ENCODE data around the gene SGSM1.
A peak's percentile ranks its signal among the peaks of the same experiment; 100 is the strongest.
"Not testable (repeated sequence)": the region's sequence is repeated elsewhere in the genome, so short reads cannot be mapped to it uniquely, and the experiment has no call there.

Gene SGSM1

DNA sequence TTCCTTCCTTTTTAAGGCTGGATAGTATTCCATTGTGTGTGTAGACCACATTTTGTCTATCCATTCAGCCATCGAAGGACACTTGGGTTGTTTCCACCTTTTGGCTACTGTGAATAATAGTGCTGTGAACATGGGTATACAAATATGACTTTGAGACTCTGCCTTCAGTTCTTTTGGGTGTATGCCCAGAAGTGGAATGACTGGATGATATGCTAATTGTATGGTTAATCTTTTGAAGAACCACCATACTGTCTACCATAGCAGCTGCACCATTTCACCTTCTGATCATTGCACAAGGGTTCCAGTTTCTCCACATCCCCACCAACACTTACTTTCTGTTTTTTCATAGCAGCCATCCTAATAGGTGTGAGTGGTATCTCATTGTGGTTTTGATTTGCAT lies 30.3 kb downstream of the SGSM1 start:
- no peak overlapping the region for H3K4me3 ChIP-seq (ENCODE audit: low read depth, low read length)
- TF ChIP-seq CTCF (IDR thresholded peaks at IDR 0.05; ENCODE audit: low read depth, low read length) (no peak), MYC (IDR thresholded peaks at IDR 0.05; ENCODE audit: low read depth, low read length) (no peak), MAX (IDR thresholded peaks at IDR 0.05; ENCODE audit: low read depth, low read length) (no peak), POLR2A (IDR thresholded peaks at IDR 0.05; ENCODE audit: extremely low read depth, insufficient read length) (no peak)
- DNase-seq (ENCODE audit: low read depth) = no peak

GRCh38 chr22:24837517-24837916 lies 31.5 kb downstream of the SGSM1 start:
- not testable (repeated sequence) for DNase-seq (ENCODE audit: low read depth); H3K4me3 ChIP-seq (ENCODE audit: low read depth, low read length)

- no peak for DNase-seq (ENCODE audit: low read depth)
- no peak for TF ChIP-seq MAX (IDR thresholded peaks at IDR 0.05; ENCODE audit: low read depth, low read length)
- TF ChIP-seq MYC (IDR thresholded peaks at IDR 0.05; ENCODE audit: low read depth, low read length) = no peak
- TF ChIP-seq CTCF (IDR thresholded peaks at IDR 0.05; ENCODE audit: low read depth, low read length) = no peak
- TF ChIP-seq POLR2A (IDR thresholded peaks at IDR 0.05; ENCODE audit: extremely low read depth, insufficient read length) = no peak
- H3K4me3 ChIP-seq (ENCODE audit: low read depth, low read length) = no peak overlapping the region
These were observed 35.2 kb downstream of the SGSM1 start for GRCh38 chr22:24841261-24841660.

GRCh38 chr22:24843048-24843447 lies 37.0 kb downstream of the SGSM1 start:
- no peak overlapping the region for H3K4me3 ChIP-seq (ENCODE audit: low read depth, low read length)
- TF ChIP-seq MAX (IDR thresholded peaks at IDR 0.05; ENCODE audit: low read depth, low read length) = no peak
- TF ChIP-seq MYC (IDR thresholded peaks at IDR 0.05; ENCODE audit: low read depth, low read length) = no peak
- DNase-seq (ENCODE audit: low read depth) = peak; percentile 19

DNA sequence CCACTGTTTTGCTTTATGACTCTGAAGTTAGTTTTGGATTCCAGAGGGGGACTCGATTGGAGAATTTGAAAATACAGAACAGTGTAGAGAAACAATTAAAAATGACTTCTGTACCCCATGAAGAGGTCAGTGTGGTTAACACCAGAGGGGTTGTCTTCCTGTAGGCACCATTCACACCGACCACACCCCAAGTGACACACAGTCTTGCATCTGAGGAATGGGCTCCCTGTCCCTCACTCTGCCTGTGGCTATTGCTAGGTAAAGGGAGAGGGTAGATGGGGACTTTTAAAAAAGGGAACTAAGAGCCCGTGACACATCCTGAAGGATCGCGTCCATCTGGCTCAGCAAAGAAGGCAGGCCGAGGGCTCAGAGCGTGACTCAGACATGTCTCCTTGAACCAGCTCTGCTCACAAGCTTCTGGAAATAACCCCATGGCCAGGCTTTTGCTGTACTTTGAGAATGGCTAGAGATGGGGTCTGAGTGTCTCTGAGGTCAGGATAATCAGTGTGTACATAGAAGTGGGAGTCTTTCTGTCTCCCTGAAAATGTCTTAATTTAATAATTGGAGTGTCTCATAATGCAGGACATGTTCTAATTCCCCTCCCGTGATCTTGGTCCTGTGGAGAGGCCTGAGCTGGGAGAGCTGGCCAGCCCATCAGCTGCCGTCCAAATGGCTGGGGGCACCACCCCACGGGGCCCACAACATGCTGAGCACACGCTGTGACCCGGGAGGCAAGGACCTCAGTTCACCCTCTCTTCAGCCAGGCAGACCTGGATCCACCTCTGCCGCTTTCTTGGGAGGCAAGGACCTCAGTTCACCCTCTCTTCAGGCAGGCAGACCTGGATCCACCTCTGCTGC lies 39.3 kb downstream of the SGSM1 start:
- DNase-seq (ENCODE audit: low read depth) = peak; percentile 60
- H3K4me3 ChIP-seq (ENCODE audit: low read depth, low read length) = no peak overlapping the region
- TF ChIP-seq MYC (IDR thresholded peaks at IDR 0.05; ENCODE audit: low read depth, low read length) (no peak), MAX (IDR thresholded peaks at IDR 0.05; ENCODE audit: low read depth, low read length) (no peak), CTCF (IDR thresholded peaks at IDR 0.05; ENCODE audit: low read depth, low read length) (no peak), POLR2A (IDR thresholded peaks at IDR 0.05; ENCODE audit: extremely low read depth, insufficient read length) (no peak)

DNA sequence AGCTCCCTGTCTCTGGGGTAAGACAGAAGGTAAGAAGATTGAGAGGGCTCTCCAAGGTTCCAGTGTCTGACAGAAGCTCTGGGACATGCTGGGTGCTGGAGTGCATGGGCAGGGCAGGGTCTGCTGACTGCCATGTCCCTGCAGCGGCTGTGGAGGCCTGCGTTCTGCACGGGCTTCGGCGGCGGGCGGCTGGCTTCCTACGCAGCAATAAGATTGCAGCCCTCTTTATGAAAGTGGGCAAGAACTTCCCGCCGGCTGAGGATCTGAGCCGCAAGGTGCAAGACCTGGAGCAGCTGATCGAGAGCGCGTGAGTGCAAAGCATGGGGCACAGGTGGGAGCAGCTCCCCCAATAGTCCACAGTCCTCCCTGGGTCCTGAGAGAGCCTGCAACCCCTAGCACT lies 41.5 kb downstream of the SGSM1 start:
- TF ChIP-seq POLR2A (IDR thresholded peaks at IDR 0.05; ENCODE audit: extremely low read depth, insufficient read length) = no peak
- TF ChIP-seq MYC (IDR thresholded peaks at IDR 0.05; ENCODE audit: low read depth, low read length) = no peak
- no peak for TF ChIP-seq MAX (IDR thresholded peaks at IDR 0.05; ENCODE audit: low read depth, low read length)
- no peak for TF ChIP-seq CTCF (IDR thresholded peaks at IDR 0.05; ENCODE audit: low read depth, low read length)
- no peak for DNase-seq (ENCODE audit: low read depth)

More for the DNA sequence above, 41.5 kb downstream of the SGSM1 start:
- H3K4me3 ChIP-seq (ENCODE audit: low read depth, low read length) = no peak overlapping the region

Measured in NB4 (cell line).